ENCODE measurements around the gene CFAP74. TPM values are rescaled to one million over a fixed set of nuclear protein-coding genes. Genes with fewer than 3 reads are reported as not detected.
A peak's percentile ranks its signal among the peaks of the same experiment; 100 is the strongest.

The CFAP74 gene
- total and polyA plus RNA-seq, 9 of the 15 experiments (the other 6 are each of a cell fraction or from before 2014, with no cell fraction given): 0.03 to 0.15 (median 0.05) TPM; not detected in 6

- no peak for TF ChIP-seq SIX5 (IDR thresholded peaks at IDR 0.05; ENCODE audit: borderline replicate concordance in 1 of 2, insufficient read depth in 1 of 2, low read depth in 1 of 2, low read length in 2 of 2)
Observed at GRCh38 chr1:1899967-1900327, 103.6 kb downstream of the CFAP74 start (continued).

GRCh38 chr1:1899266-1899966 lies 104.2 kb downstream of the CFAP74 start:
- Histone ChIP-seq H3K9me1 (ENCODE audit: control insufficient read depth, insufficient read depth, low read length) (no peaks in the 10 kb centered on the region), H3K9me3 (replicated peaks; ENCODE audit: control insufficient read depth, insufficient read depth, low read depth, low read length) (peaks cover 4% of the 10 kb centered on the region; the same call in 1 of the 2 replicates), H3K79me2 (ENCODE audit: control insufficient read depth, insufficient read depth, low read length) (no peaks in the 10 kb centered on the region), H3K27me3 (ENCODE audit: control insufficient read depth in 2 of 2, insufficient read depth in 2 of 2, low read length in 2 of 2) (peaks cover 0 to 14% of the 10 kb centered on the region in 2 experiments; a peak in 3 of 5 replicates), H3K4me2 (ENCODE audit: insufficient read depth, low read length) (no peak overlapping the region), H2AFZ (ENCODE audit: low read depth, low read length) (peak overlapping the region; percentile 44; the same call in 1 of the 2 replicates), H3K27ac (ENCODE audit: extremely low read depth, low read depth, low read length) (no peak overlapping the region), H3K36me3 (ENCODE audit: control insufficient read depth, insufficient read depth, low read length) (no peaks in the 10 kb centered on the region), H4K20me1 (replicated peaks; ENCODE audit: control insufficient read depth, insufficient read depth, low read length) (no peaks in the 10 kb centered on the region), H3K9ac (ENCODE audit: insufficient read depth in 1 of 2, low read depth in 2 of 2, low read length in 2 of 2) (0 out of 4 replicates have a peak overlapping the region, but pooled peaks of 1 of the 2 experiments have one; percentile 23), H3K4me1 (replicated peaks in 1 of 2; ENCODE audit: control insufficient read depth in 2 of 2, insufficient read depth in 2 of 2, low read length in 2 of 2) (peaks cover 6 to 44% of the 10 kb centered on the region in 2 experiments; a peak in 3 of 5 replicates), H3K4me3 (no peak overlapping the region)
- 35% methylated on average over 16 of the region's 16 CpGs for WGBS (ENCODE audit: insufficient coverage, low coverage, missing lambda C conversion rate)
- ChIA-PET CTCF (ENCODE audit: low intra/inter-chr PET ratio) (interaction anchor here (0.6 kb wide), 1 partner anchor 113 kb away, joined by 4 read pairs; no protein-coding TSS in a partner anchor), POLR2A (interaction anchor here (0.5 to 2.0 kb wide), 6 partner anchors 8 to 548 kb away, joined by 3 to 10 read pairs (median 4); no protein-coding TSS in a partner anchor)
- ATAC-seq (peak; percentile 25), DNase-seq (ENCODE audit: extremely low read depth in 1 of 4, low spot score in 3 of 4) (no peak), FAIRE-seq (peak; percentile 29)
- no TSS peak for BruUV-seq (replicated peaks)
- intact Hi-C loops (cut with micrococcal nuclease) (no loop called here), in situ Hi-C loops (cut with MboI) (no loop called here)
- TF ChIP-seq CREB1 (IDR thresholded peaks at IDR 0.05): no peak
- TF ChIP-seq CREB1 (CRISPR knock-in tag; IDR thresholded peaks at IDR 0.05): peak; percentile 48; the same call in 1 of the 2 replicates
- TF ChIP-seq FOXA1 (IDR thresholded peaks at IDR 0.05; ENCODE audit: borderline replicate concordance): no peak
- TF ChIP-seq MYC (IDR thresholded peaks at IDR 0.05; ENCODE audit: low read depth, low read length): 0 out of 2 replicates have a peak, but pooled peaks have one; percentile 18
- TF ChIP-seq MYC (CRISPR knock-in tag; IDR thresholded peaks at IDR 0.05; ENCODE audit: borderline replicate concordance, low read depth): no peak
- TF ChIP-seq CTCF (IDR thresholded peaks at IDR 0.05 in 2 of 3, conservative IDR thresholded peaks at IDR 0.05 in 1 of 3; ENCODE audit: insufficient read depth in 2 of 3, low read depth in 1 of 3, low read length in 3 of 3): peak; percentile 42 to 55 (median 51); a peak in 5 of 6 replicates
- TF ChIP-seq RAD21 (CRISPR knock-in tag; conservative IDR thresholded peaks at IDR 0.05 in 1 of 2, IDR thresholded peaks at IDR 0.05 in 1 of 2): peak in 1 of 2 experiments; percentile 18; a peak in 1 of 4 replicates
- 0 out of 2 replicates have a peak, but pooled peaks have one; percentile 30 for TF ChIP-seq L3MBTL2 (IDR thresholded peaks at IDR 0.05)
- TF ChIP-seq ESRRA (IDR thresholded peaks at IDR 0.05; ENCODE audit: borderline replicate concordance, low read depth): peak; percentile 62; the same call in 1 of the 2 replicates
- no peak for TF ChIP-seq HDAC8 (tag; IDR thresholded peaks at IDR 0.05)
- no peak for TF ChIP-seq ETV1 (tag; conservative IDR thresholded peaks at IDR 0.05; ENCODE audit: low read depth)
- peak; percentile 75; the same call in 1 of the 2 replicates for TF ChIP-seq MAX (CRISPR knock-in tag; IDR thresholded peaks at IDR 0.05)
